Mesenchymal stem cell (in vitro differentiated cells and primary cell): ENCODE measurements around the gene SDK2.

Experiments used
- DNase-seq: peaks from one replicate; pipeline ENCODE4 v3.0.0-alpha.2; 2013
- H2AFZ ChIP-seq: one replicate; pipeline ENCODE4 v1.6.1; 2013; ENCODE audit warnings: low read depth, mild to moderate bottlenecking, control low read depth, inconsistent platforms, low read length, moderate library complexity
- H2AK5ac ChIP-seq: 2 replicates; pipeline ENCODE4 v1.6.1; 2013; ENCODE audit warnings: low read length, moderate library complexity, mild to moderate bottlenecking, inconsistent platforms; ENCODE audit not compliant: severe bottlenecking
- H2BK120ac ChIP-seq: one replicate; pipeline ENCODE4 v1.6.1; 2013; ENCODE audit warnings: low read depth, mild to moderate bottlenecking, inconsistent platforms, low read length, moderate library complexity
- H2BK12ac ChIP-seq, 2 experiments: one replicate each; pipeline ENCODE4 v1.6.1; 2013; ENCODE audit warnings: inconsistent platforms in 2 of 2, low read length in 2 of 2, mild to moderate bottlenecking in 2 of 2, moderate library complexity in 2 of 2, control low read depth in 1 of 2
- H2BK15ac ChIP-seq: one replicate; pipeline ENCODE4 v1.6.1; 2013; ENCODE audit warnings: mild to moderate bottlenecking, low read depth, inconsistent platforms; ENCODE audit not compliant: poor library complexity, severe bottlenecking
- H2BK5ac ChIP-seq: 2 replicates; pipeline ENCODE4 v1.6.1; 2013; ENCODE audit warnings: low read depth, mild to moderate bottlenecking, low read length, control low read depth, inconsistent platforms; ENCODE audit not compliant: poor library complexity, severe bottlenecking
- H3K14ac ChIP-seq, 2 experiments: one replicate each; pipeline ENCODE4 v1.6.1; 2013; ENCODE audit warnings: inconsistent platforms in 2 of 2, low read length in 2 of 2, control low read depth in 1 of 2, mild to moderate bottlenecking in 1 of 2, moderate library complexity in 1 of 2
- H3K18ac ChIP-seq, 2 experiments: one replicate each; pipeline ENCODE4 v1.6.1; 2013; ENCODE audit warnings: inconsistent platforms in 2 of 2, low read length in 2 of 2, control low read depth in 1 of 2, low read depth in 1 of 2, mild to moderate bottlenecking in 1 of 2
- H3K23ac ChIP-seq, 2 experiments: one replicate each; pipeline ENCODE4 v1.6.1; 2013; ENCODE audit warnings: inconsistent platforms in 2 of 2, low read length in 2 of 2, mild to moderate bottlenecking in 2 of 2, moderate library complexity in 2 of 2, control low read depth in 1 of 2
- H3K27ac ChIP-seq: 2 replicates; pipeline ENCODE4 v1.5.1; 2013; ENCODE audit warnings: mild to moderate bottlenecking, moderate library complexity, low read length, control low read depth, inconsistent platforms; ENCODE audit not compliant: poor library complexity, severe bottlenecking
- H3K27me3 ChIP-seq, 2 experiments: 2 replicates each; pipeline versions ENCODE4 v1.6.1 to v1.7.0; 2013; ENCODE audit warnings: low read length in 2 of 2, mild to moderate bottlenecking in 2 of 2, moderate library complexity in 2 of 2, control low read depth in 1 of 2, inconsistent platforms in 1 of 2; ENCODE audit not compliant: control insufficient read depth in 1 of 2, insufficient read depth in 1 of 2
- H3K36me3 ChIP-seq, 2 experiments: 2 replicates each; pipeline versions ENCODE4 v1.6.1 to v1.7.0; 2013; ENCODE audit warnings: low read length in 2 of 2, control low read depth in 1 of 2, inconsistent platforms in 1 of 2, low read depth in 1 of 2, mild to moderate bottlenecking in 1 of 2; ENCODE audit not compliant: insufficient read depth in 2 of 2, control insufficient read depth in 1 of 2
- H3K4ac ChIP-seq, 2 experiments: one replicate each; pipeline ENCODE4 v1.6.1; 2013; ENCODE audit warnings: inconsistent platforms in 2 of 2, low read length in 2 of 2, mild to moderate bottlenecking in 2 of 2, moderate library complexity in 2 of 2, control low read depth in 1 of 2, low read depth in 1 of 2
- H3K4me1 ChIP-seq: 2 replicates; pipeline ENCODE4 v1.6.1; 2013; ENCODE audit warnings: low read depth, low read length, control low read depth; ENCODE audit not compliant: control insufficient read depth, insufficient read depth
- H3K4me2 ChIP-seq: 2 replicates; pipeline ENCODE4 v1.6.1; 2013; ENCODE audit warnings: low read length, mild to moderate bottlenecking, inconsistent platforms; ENCODE audit not compliant: poor library complexity, severe bottlenecking
- H3K4me3 ChIP-seq, 2 experiments: 2 replicates each; pipeline versions ENCODE4 v1.5.1 to v1.7.0; 2013; ENCODE audit warnings: low read length in 2 of 2, mild to moderate bottlenecking in 2 of 2, control low read depth in 1 of 2, low read depth in 1 of 2; ENCODE audit not compliant: insufficient read depth in 1 of 2
- H3K79me1 ChIP-seq: replicated peaks from 2 replicates; pipeline ENCODE4 v1.6.1; 2013; ENCODE audit warnings: mild to moderate bottlenecking, control low read depth, low read length, inconsistent platforms; ENCODE audit not compliant: poor library complexity, severe bottlenecking
- H3K9ac ChIP-seq: 2 replicates; pipeline ENCODE4 v1.7.0; 2013; ENCODE audit warnings: mild to moderate bottlenecking, low read length, moderate library complexity
- H3K9me3 ChIP-seq: 2 replicates; pipeline ENCODE4 v1.7.0; 2013; ENCODE audit warnings: mild to moderate bottlenecking, low read length; ENCODE audit not compliant: control insufficient read depth
- H4K8ac ChIP-seq: one replicate; pipeline ENCODE4 v1.6.1; 2013; ENCODE audit warnings: inconsistent platforms, mild to moderate bottlenecking, low read length, moderate library complexity
- H4K91ac ChIP-seq: one replicate; pipeline ENCODE4 v1.6.1; 2013; ENCODE audit warnings: mild to moderate bottlenecking, low read length, inconsistent platforms
- WGBS: methylation state at CpG from one replicate; pipeline ENCODE4 v1.1.7; 2013; ENCODE audit warnings: mixed read lengths; 5-methylcytosine and 5-hydroxymethylcytosine counted together

Gene SDK2

GRCh38 chr17:73379826-73380225, 264.4 kb downstream of the SDK2 start:
- Histone ChIP-seq H3K36me3 (no peaks in the 10 kb centered on the region), H3K79me1 (no peaks in the 10 kb centered on the region), H2BK15ac (no peak overlapping the region), H3K27ac (no peak overlapping the region), H4K91ac (no peak overlapping the region), H3K9me3 (no peaks in the 10 kb centered on the region), H2AK5ac (no peak overlapping the region), H2BK5ac (no peak overlapping the region), H3K27me3 (peaks cover 6 to 49% of the 10 kb centered on the region in 2 experiments), H3K4me3 (no peak overlapping the region), H2BK12ac (no peak overlapping the region), H3K23ac (no peak overlapping the region), H3K4me1 (peaks cover 2% of the 10 kb centered on the region), H4K8ac (no peak overlapping the region), H2AFZ (no peak overlapping the region), H2BK120ac (no peak overlapping the region), H3K18ac (no peak overlapping the region), H3K4ac (no peak overlapping the region), H3K14ac (no peak overlapping the region), H3K9ac (no peak overlapping the region), H3K4me2 (no peak overlapping the region)
- 75% methylated on average over 4 of the region's 8 CpGs for WGBS
- DNase-seq: no peak

- WGBS: 95% methylated on average over 20 of the region's 20 CpGs
Observed at GRCh38 chr17:73378974-73379470, 265.2 kb downstream of the SDK2 start.

GRCh38 chr17:73376636-73377035, 267.6 kb downstream of the SDK2 start:
- H3K27ac ChIP-seq: no peak overlapping the region
- no peak overlapping the region for H3K4ac ChIP-seq
- H4K91ac ChIP-seq: no peak overlapping the region
- no peak overlapping the region for H3K4me2 ChIP-seq
- H2BK120ac ChIP-seq: no peak overlapping the region
- peaks cover 0 to 54% of the 10 kb centered on the region in 2 experiments for H3K27me3 ChIP-seq
- H3K4me1 ChIP-seq: peaks cover 8% of the 10 kb centered on the region
- H2AFZ ChIP-seq: no peak overlapping the region
- no peak overlapping the region for H3K18ac ChIP-seq
- no peaks in the 10 kb centered on the region for H3K36me3 ChIP-seq
- no peak overlapping the region for H3K9ac ChIP-seq
- no peak overlapping the region for H2BK15ac ChIP-seq
- H2AK5ac ChIP-seq: peak overlapping the region; percentile 82
- H3K9me3 ChIP-seq: no peaks in the 10 kb centered on the region
- no peak overlapping the region for H2BK5ac ChIP-seq
- no peak overlapping the region for H3K14ac ChIP-seq
- H3K4me3 ChIP-seq: no peak overlapping the region
- no peak overlapping the region for H4K8ac ChIP-seq
- H2BK12ac ChIP-seq: no peak overlapping the region
- WGBS: 100% methylated on average over 3 of the region's 3 CpGs
- no peak overlapping the region for H3K23ac ChIP-seq
- no peaks in the 10 kb centered on the region for H3K79me1 ChIP-seq
- DNase-seq: no peak

More at GRCh38 chr17:73378974-73379470, 265.2 kb downstream of the SDK2 start:
- Histone ChIP-seq H4K91ac (no peak overlapping the region), H3K23ac (no peak overlapping the region), H3K36me3 (no peaks in the 10 kb centered on the region), H3K9me3 (no peaks in the 10 kb centered on the region), H2AK5ac (no peak overlapping the region), H3K4me1 (peaks cover 2% of the 10 kb centered on the region), H3K27ac (no peak overlapping the region), H3K4me3 (no peak overlapping the region), H2BK12ac (no peak overlapping the region), H3K9ac (no peak overlapping the region), H3K4ac (no peak overlapping the region), H2AFZ (no peak overlapping the region), H2BK5ac (no peak overlapping the region), H2BK15ac (no peak overlapping the region), H3K4me2 (no peak overlapping the region), H3K27me3 (peaks cover 3 to 51% of the 10 kb centered on the region in 2 experiments), H2BK120ac (no peak overlapping the region), H3K79me1 (no peaks in the 10 kb centered on the region), H4K8ac (no peak overlapping the region), H3K14ac (no peak overlapping the region), H3K18ac (no peak overlapping the region)
- no peak for DNase-seq

GRCh38 chr17:73376152-73376551, 268.1 kb downstream of the SDK2 start:
- H3K4me1 ChIP-seq: peaks cover 8% of the 10 kb centered on the region
- no peaks in the 10 kb centered on the region for H3K79me1 ChIP-seq
- no peak overlapping the region for H4K91ac ChIP-seq
- peaks cover 0 to 54% of the 10 kb centered on the region in 2 experiments for H3K27me3 ChIP-seq
- H2BK12ac ChIP-seq: no peak overlapping the region
- H3K9me3 ChIP-seq: no peaks in the 10 kb centered on the region
- H3K14ac ChIP-seq: no peak overlapping the region
- WGBS: 90% methylated on average over 11 of the region's 11 CpGs
- no peak overlapping the region for H3K4ac ChIP-seq
- H3K27ac ChIP-seq: no peak overlapping the region
- H2BK15ac ChIP-seq: no peak overlapping the region
- H3K9ac ChIP-seq: no peak overlapping the region
- no peak for DNase-seq
- H3K4me2 ChIP-seq: no peak overlapping the region
- H3K36me3 ChIP-seq: no peaks in the 10 kb centered on the region
- H2BK5ac ChIP-seq: no peak overlapping the region
- no peak overlapping the region for H3K4me3 ChIP-seq
- no peak overlapping the region for H3K23ac ChIP-seq
- H2AK5ac ChIP-seq: no peak overlapping the region
- no peak overlapping the region for H4K8ac ChIP-seq
- no peak overlapping the region for H2AFZ ChIP-seq
- no peak overlapping the region for H2BK120ac ChIP-seq
- no peak overlapping the region for H3K18ac ChIP-seq
